Esophagus squamous epithelium (tissue), 5 donors: ENCODE measurements around the gene ASTN2. TPM values are rescaled to one million over a fixed set of nuclear protein-coding genes. Genes with fewer than 3 reads are reported as not detected.

Experiments used
- DNase-seq: peaks from one replicate; lab custom pipeline; 2025; lab: John Stamatoyannopoulos, UW
- H3K27ac ChIP-seq, 4 donors: fragments of 200-600 bp; sonication (generic); one replicate each; pipeline ENCODE4 v1.5.1; 2016 to 2019; ENCODE audit warnings: mild to moderate bottlenecking in 1 of 4
- H3K27me3 ChIP-seq, 4 donors: fragments of 200-600 bp; sonication (generic); 1 replicate in 3 of 4; 2 replicates in 1 of 4; pipeline versions ENCODE4 v1.5.1 to v1.6.0; 2017 to 2021; ENCODE audit warnings: antibody characterized with exemption in 1 of 4
- H3K36me3 ChIP-seq, 3 donors: fragments of 200-600 bp; sonication (generic); one replicate each; pipeline ENCODE4 v1.5.1; 2016 to 2019
- H3K4me1 ChIP-seq, 3 donors: fragments of 200-600 bp; sonication (generic); one replicate each; pipeline ENCODE4 v1.5.1; 2017 to 2019
- H3K4me3 ChIP-seq, 4 donors: fragments of 200-600 bp; sonication (generic); 1 replicate in 3 of 4; 2 replicates in 1 of 4; pipeline ENCODE4 v1.5.1; 2016 to 2019; ENCODE audit warnings: mild to moderate bottlenecking in 2 of 4, moderate library complexity in 1 of 4
- H3K9me3 ChIP-seq, 3 donors: fragments of 200-600 bp; sonication (generic); one replicate each; pipeline ENCODE4 v1.5.1; 2016 to 2019
- POLR2A ChIP-seq, 4 donors: fragments of 450-650 bp; IDR thresholded peaks; one replicate each; pipeline ENCODE4 v1.6.1; 2017; ENCODE audit warnings: antibody characterized with exemption in 4 of 4, mild to moderate bottlenecking in 4 of 4, moderate library complexity in 3 of 4
- WGBS, 2 donors: methylation state at CpG; one replicate each; pipeline ENCODE4 v1.1.5; 2018; 5-methylcytosine and 5-hydroxymethylcytosine counted together
- intact Hi-C: fragments of 100-400 bp; cut with DNase I; formaldehyde crosslinking; loops from one replicate; pipeline ENCODE4 v1.15.0; 2022
- total RNA-seq, 4 donors: library from RNA; depleted of rRNA; stranded (reverse); fragments of >200 nt; gene quantifications; one replicate each; pipeline ENCODE4 v1.1.0, GENCODE V29; 2016
- TF ChIP-seq, protein P1 (sequence below), 6 experiments: fragments of 450-650 bp in 4 of 6; fragments of 200-600 bp in 2 of 6; sonication (generic) in 2 of 6; IDR thresholded peaks; one replicate each; pipeline ENCODE4 v1.5.1; 2016 to 2019; ENCODE audit warnings: antibody characterized with exemption in 6 of 6, mild to moderate bottlenecking in 4 of 6, moderate library complexity in 4 of 6
- donor health status: DM: yes; HTN: yes; CAD: no.

Gene ASTN2
- total RNA-seq, 4 donors from 2014 or later, result 0.13 to 1.9 (median 0.27) TPM; not detected in 1

DNA sequence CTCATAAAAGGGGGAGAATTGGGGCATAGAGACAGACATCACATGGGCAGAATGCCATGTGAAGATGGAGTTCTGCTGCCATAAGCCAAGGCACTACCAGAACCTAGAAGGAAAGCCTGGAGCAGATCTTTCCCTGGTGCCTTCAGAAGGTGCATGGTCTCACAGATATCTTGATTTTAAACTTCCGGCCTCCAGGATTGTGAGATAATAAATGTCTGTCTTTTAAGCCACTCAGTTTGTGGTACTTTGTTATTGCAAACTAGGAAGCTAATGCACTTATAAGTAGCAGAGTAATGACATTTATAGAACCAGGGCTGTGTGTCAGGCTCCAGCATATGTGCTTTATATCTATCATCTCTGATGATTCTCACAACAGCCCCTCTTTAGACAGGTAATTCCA, 130.4 kb downstream of the ASTN2 start:
- no peak overlapping the region for H3K27ac ChIP-seq
- no peak overlapping the region for H3K4me3 ChIP-seq
- intact Hi-C loops, result no loop called here
- WGBS, 2 donors, result 90 to 92% methylated on average over 1 of the region's 1 CpG
- no peak for TF ChIP-seq POLR2A (IDR thresholded peaks at IDR 0.05)
- TF ChIP-seq, protein P1, sequence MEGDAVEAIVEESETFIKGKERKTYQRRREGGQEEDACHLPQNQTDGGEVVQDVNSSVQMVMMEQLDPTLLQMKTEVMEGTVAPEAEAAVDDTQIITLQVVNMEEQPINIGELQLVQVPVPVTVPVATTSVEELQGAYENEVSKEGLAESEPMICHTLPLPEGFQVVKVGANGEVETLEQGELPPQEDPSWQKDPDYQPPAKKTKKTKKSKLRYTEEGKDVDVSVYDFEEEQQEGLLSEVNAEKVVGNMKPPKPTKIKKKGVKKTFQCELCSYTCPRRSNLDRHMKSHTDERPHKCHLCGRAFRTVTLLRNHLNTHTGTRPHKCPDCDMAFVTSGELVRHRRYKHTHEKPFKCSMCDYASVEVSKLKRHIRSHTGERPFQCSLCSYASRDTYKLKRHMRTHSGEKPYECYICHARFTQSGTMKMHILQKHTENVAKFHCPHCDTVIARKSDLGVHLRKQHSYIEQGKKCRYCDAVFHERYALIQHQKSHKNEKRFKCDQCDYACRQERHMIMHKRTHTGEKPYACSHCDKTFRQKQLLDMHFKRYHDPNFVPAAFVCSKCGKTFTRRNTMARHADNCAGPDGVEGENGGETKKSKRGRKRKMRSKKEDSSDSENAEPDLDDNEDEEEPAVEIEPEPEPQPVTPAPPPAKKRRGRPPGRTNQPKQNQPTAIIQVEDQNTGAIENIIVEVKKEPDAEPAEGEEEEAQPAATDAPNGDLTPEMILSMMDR (IDR thresholded peaks at IDR 0.05), result no peak
- H3K9me3 ChIP-seq, result peaks cover 0 to 4% (median 0%) of the 10 kb centered on the region in 3 donors
- H3K27me3 ChIP-seq, result no peaks in the 10 kb centered on the region
- no peak for DNase-seq
- no peaks in the 10 kb centered on the region for H3K4me1 ChIP-seq
- no peaks in the 10 kb centered on the region for H3K36me3 ChIP-seq

DNA sequence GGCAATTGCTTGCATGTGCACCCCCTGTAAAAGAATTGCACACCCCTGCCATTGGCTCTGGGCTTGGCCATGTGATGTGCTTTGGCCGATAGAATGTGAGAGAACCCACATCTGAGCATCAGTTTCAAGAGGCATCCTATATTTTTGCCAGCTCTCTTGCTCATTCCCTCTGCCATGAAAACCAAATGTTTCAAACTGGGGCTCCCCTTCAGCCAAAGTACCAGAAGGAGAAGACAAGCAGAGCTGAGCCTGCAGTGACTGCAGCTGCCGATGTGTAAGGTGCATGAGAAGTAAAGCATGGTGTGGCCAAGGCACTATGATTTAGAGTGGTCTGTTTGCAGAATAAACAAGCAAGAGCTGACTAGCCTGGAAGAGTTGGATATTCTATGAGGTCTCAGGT, 132.3 kb downstream of the ASTN2 start:
- Histone ChIP-seq H3K27me3 (no peaks in the 10 kb centered on the region), H3K4me1 (no peaks in the 10 kb centered on the region), H3K27ac (no peak overlapping the region), H3K4me3 (no peak overlapping the region), H3K36me3 (no peaks in the 10 kb centered on the region), H3K9me3 (peaks cover 0 to 4% (median 0%) of the 10 kb centered on the region in 3 donors)
- DNase-seq, result no peak
- intact Hi-C loops, result no loop called here
- no peak for TF ChIP-seq POLR2A (IDR thresholded peaks at IDR 0.05)
- TF ChIP-seq, protein P1 (IDR thresholded peaks at IDR 0.05), result no peak
- WGBS, 2 donors, result 67 to 100% methylated on average over 1 to 2 of the region's 2 CpGs

GRCh38 chr9:117278471-117279035, 136.3 kb downstream of the ASTN2 start:
- no peaks in the 10 kb centered on the region for H3K9me3 ChIP-seq
- H3K4me1 ChIP-seq, result no peaks in the 10 kb centered on the region
- DNase-seq, result no peak
- intact Hi-C loops, result no loop called here
- H3K27ac ChIP-seq, result no peak overlapping the region
- H3K27me3 ChIP-seq, result no peaks in the 10 kb centered on the region
- no peak overlapping the region for H3K4me3 ChIP-seq
- TF ChIP-seq, protein P1 (IDR thresholded peaks at IDR 0.05), result no peak
- no peak for TF ChIP-seq POLR2A (IDR thresholded peaks at IDR 0.05)
- no peaks in the 10 kb centered on the region for H3K36me3 ChIP-seq
- WGBS, 2 donors, result 45 to 60% methylated on average over 7 of the region's 7 CpGs

DNA sequence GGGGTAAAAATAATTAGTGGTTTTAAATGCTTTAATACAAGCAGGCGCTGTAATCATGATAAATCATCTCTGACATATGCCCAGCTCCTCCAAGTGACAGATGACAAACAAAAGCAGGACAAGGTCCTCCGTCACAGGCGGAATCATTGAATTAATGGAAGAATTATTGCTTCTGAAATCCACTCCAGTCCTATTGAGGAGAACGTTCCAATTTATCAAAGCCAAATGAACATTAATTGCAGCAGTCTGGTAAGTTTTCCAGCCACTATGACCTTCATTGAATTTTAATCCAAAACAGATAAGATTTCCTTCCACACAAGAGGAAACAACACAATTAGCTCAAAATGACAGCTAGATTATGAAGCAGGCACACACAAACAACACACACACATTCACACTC, 136.8 kb downstream of the ASTN2 start:
- 42 to 54% methylated on average over 4 of the region's 4 CpGs for WGBS, 2 donors
- intact Hi-C loops, result no loop called here
- no peaks in the 10 kb centered on the region for H3K9me3 ChIP-seq
- H3K4me1 ChIP-seq, result no peaks in the 10 kb centered on the region
- no peak overlapping the region for H3K4me3 ChIP-seq
- no peaks in the 10 kb centered on the region for H3K27me3 ChIP-seq
- no peaks in the 10 kb centered on the region for H3K36me3 ChIP-seq
- TF ChIP-seq, protein P1 (IDR thresholded peaks at IDR 0.05), result no peak
- no peak for TF ChIP-seq POLR2A (IDR thresholded peaks at IDR 0.05)
- no peak overlapping the region for H3K27ac ChIP-seq
- no peak for DNase-seq

GRCh38 chr9:117276444-117276843, 138.4 kb downstream of the ASTN2 start:
- WGBS, 2 donors, result 80% methylated on average over 3 of the region's 3 CpGs
- intact Hi-C loops, result no loop called here
- Histone ChIP-seq H3K27ac (no peak overlapping the region), H3K36me3 (no peaks in the 10 kb centered on the region), H3K4me3 (no peak overlapping the region), H3K27me3 (no peaks in the 10 kb centered on the region), H3K9me3 (no peaks in the 10 kb centered on the region), H3K4me1 (no peaks in the 10 kb centered on the region)
- no peak for TF ChIP-seq POLR2A (IDR thresholded peaks at IDR 0.05)
- TF ChIP-seq, protein P1 (IDR thresholded peaks at IDR 0.05), result no peak
- no peak for DNase-seq
